NCI-H460 (cell line): ENCODE measurements around the gene MUC7. TPM values are rescaled to one million over a fixed set of nuclear protein-coding genes. Genes with fewer than 3 reads are reported as not detected.

Experiments used
- DNase-seq: peaks from one replicate; pipeline ENCODE4 v3.0.0-alpha.2; 2016; ENCODE audit warnings: low read depth; ENCODE audit errors: extremely low read depth
- total RNA-seq: library from RNA; depleted of rRNA; stranded (reverse); fragments of >200 nt; shearing (Covaris generic); gene quantifications from 2 replicates; pipeline ENCODE4 v1.2.3, GENCODE V29; 2014; rRNA removed

MUC7 gene
- total RNA-seq, 1 experiment from 2014 or later: not detected

DNA sequence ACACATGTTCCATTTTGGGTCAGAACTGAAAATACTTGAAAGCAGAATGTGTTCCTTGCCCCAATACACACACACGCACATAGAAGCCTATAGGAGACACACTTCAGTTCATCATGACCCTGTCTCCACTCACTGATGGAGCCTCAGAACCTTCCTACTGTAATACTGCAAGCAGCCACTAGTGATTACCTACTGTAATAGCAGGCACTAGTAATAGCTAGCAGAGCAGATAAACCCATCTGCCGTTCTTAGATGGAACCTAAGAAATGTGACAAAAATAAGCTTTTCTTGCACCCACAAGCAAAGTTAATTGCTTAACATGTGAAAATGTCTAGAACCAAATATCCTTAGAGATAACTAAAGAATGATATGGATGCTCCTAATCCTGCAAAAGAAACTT is 60.0 kb downstream of the MUC7 start:
- DNase-seq: no peak

Other genes with a start within 250 kb of the MUC7 start
- not detected in 2 replicates for gene FDCSP, start 246.1 kb upstream of the MUC7 start, total RNA-seq
- gene CSN3, start 229.6 kb upstream of the MUC7 start, total RNA-seq: not detected in 2 replicates
- not detected in 2 replicates for gene CABS1, start 137.2 kb upstream of the MUC7 start, total RNA-seq
- not detected in 2 replicates for gene SMR3A, start 111.4 kb upstream of the MUC7 start, total RNA-seq
- gene SMR3B, start 89.1 kb upstream of the MUC7 start, total RNA-seq: not detected in 2 replicates
- not detected in 2 replicates for gene OPRPN, start 74.3 kb upstream of the MUC7 start, total RNA-seq
- gene AMTN, start 46.4 kb downstream of the MUC7 start, total RNA-seq: not detected in 2 replicates
- not detected in 2 replicates for gene AMBN, start 120.1 kb downstream of the MUC7 start, total RNA-seq
- not detected in 2 replicates for gene ENAM, start 156.5 kb downstream of the MUC7 start, total RNA-seq
- gene JCHAIN, start 194.3 kb downstream of the MUC7 start, total RNA-seq: not detected in 2 replicates
- gene UTP3, start 216.3 kb downstream of the MUC7 start, total RNA-seq: 13.3 and 14.8 TPM in 2 replicates
- gene RUFY3, start 249.8 kb downstream of the MUC7 start, total RNA-seq: 15.9 and 23.5 TPM in 2 replicates